HL-60/S4 treated with phorbol 12-myristate 13-acetate at 8.2 ng/mL for 4 days and 3 days (cell line): ENCODE measurements around the gene CDC40.
"Not testable (repeated sequence)": the region's sequence is repeated elsewhere in the genome, so short reads cannot be mapped to it uniquely, and the experiment has no call there.

Experiments
- in situ Hi-C: fragments of 300-500 bp; cut with MboI; formaldehyde crosslinking; loops from 2 replicates; pipeline ENCODE4 v1.15.0; 2022; ENCODE audit warnings: low sequenced_read_pairs

Gene CDC40

DNA sequence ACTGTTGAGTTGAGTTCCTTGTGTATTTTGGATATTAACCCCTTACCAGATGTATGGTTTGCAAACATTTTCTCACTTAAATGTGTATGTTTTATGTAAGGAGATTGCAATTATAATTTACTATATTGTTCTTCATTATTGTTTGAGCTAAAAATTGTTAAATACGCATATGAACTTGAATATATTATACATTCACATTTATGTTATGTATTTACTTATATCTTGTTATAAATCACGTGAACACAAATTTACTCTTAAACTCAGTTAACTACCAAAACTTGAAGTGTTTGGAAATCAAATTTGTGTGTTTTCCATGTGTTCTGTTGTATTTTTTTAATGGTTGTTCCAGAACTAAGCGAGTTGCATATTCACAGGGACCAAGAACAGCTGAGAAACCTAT lies 18.3 kb downstream of the CDC40 start:
- in situ Hi-C loops, result no loop called here

- in situ Hi-C loops, result no loop called here
Observed at GRCh38 chr6:110201151-110201884, 21.1 kb downstream of the CDC40 start.

- in situ Hi-C loops, result no loop called here
Observed at GRCh38 chr6:110207652-110208051, 27.4 kb downstream of the CDC40 start.

GRCh38 chr6:110211753-110212152 lies 31.5 kb downstream of the CDC40 start:
- in situ Hi-C loops, result no loop called here

GRCh38 chr6:110214338-110214737 lies 34.1 kb downstream of the CDC40 start:
- in situ Hi-C loops, result no loop called here

DNA sequence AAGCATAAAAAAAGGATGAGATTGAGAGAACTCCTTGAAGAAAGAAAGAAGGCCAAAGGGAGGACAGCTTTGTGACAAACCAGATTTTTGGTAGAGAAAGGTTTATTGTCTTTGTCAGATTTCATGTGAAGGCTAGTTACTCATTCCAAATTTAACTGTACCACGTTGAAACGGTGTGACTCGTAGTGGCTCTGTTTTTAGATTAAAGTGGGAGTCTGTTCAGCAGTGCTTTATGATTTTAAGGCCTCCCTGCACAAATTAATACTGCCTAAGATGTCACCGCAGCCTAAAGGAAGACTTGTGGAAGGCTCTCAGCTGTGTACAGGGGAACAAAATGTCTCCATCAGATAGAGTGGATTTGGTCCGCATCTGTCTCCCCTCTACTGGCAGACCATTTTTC lies 35.9 kb downstream of the CDC40 start:
- in situ Hi-C loops, result no loop called here

DNA sequence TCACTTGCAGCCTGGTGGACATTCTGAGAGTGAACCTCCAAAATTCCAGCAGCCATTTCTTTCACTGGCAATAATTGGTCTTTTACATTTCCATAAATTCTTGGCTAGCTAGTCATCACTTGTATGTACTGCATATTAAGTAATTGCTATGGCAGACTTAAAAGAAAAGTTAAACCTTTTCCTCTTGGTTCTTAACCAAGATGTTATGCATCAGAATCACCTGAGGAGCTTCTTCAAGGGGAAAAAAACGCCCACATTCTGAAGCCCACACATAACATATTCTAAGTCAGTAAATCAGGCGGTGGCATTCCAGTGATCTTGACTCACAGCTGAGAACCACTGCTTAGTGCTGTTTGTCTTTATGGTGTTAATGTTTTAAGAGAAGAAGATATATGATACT lies 37.0 kb downstream of the CDC40 start:
- in situ Hi-C loops, result no loop called here

DNA sequence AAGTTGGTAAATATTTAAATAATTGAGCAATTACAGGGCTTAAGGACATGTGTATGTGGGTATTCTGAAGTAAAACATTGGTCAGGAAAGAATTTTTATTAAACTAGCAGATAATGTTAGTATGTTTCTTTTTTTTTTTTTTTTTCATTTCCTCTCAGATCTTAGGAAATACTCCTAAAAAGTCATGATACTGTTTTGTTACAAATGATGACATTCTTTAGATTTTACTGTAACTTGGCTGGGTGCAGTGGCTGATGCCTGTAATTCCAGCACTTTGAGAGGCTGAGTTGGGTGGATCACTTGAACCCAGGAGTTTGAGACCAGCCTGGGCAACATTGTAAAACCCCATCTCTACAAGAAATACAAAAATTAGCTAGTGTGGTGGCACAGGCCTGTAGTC lies 41.5 kb downstream of the CDC40 start:
- in situ Hi-C loops, result no loop called here

DNA sequence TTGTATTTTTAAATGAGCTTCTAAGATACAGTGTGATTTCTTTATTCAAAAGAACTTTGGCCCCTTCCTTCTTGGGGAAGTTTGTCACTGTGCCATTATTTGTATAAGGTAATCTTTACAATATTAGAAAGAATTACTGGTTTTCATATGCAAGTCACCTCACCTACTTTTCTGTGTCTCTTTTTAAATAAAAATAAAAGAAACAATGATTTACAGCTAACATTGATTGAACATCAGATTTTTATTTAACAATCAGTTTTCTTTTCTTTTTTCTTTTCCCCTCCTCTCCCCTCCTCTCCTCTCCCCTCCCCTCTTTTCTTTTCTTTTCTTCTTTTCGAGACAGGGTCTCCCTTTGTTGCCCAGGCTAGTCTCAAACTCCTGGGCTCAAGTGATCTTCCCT lies 46.0 kb downstream of the CDC40 start:
- in situ Hi-C loops, result no loop called here

- in situ Hi-C loops, result no loop called here
Observed at GRCh38 chr6:110232450-110232849, 52.2 kb downstream of the CDC40 start.

GRCh38 chr6:110233770-110234374 lies 53.6 kb downstream of the CDC40 start:
- in situ Hi-C loops, result no loop called here

DNA sequence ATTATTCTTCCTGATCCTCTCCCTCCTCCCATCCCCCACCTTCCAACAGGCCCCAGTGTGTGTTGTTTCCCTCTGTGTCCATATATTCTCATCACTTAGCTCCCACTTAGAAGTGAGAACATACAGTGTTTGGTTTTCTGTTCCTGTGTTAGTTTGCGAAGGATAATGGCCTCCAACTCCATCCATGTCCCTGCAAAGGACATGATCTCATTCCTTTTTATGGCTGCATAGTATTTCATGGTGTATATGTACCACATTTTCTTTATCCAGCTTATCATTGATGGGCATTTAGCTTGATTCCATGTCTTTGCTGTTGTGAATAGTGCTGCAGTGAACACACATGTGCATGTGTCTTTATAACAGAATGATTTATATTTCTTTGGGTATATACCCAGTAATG lies 55.8 kb downstream of the CDC40 start:
- in situ Hi-C loops, result not testable (repeated sequence)

DNA sequence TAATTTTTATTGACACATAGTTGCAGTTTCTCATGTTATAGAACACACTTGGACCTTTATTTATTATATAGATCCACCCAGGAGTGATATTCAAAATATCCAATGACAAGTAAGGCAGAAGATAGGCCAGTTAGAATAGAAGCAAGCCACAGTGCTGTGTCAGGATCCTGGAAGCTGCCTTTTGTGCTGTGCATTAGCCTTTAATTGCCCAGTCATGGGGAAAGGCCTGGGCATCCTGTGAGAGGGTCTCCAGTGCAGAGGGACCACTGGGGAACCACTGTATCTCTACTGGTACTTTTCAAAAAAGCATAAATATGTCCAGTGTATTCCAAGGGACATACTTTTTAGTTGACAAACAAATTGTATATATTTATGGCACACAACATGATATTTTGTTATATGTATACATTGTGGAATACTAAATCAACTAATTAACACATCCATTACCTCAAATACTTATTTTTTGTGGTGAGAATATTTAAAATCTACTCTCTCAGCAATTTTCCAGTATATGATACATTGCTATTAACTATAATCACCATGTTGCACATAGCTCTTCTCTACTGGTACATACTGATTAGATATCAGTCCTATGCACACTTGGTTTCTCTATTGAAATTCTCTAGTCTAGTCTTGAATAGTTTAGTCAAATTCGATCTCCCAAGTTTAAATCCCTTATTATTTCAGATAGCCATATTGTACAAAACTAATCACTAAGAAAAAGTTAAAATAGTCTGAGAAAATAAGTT lies 59.5 kb downstream of the CDC40 start:
- in situ Hi-C loops, result no loop called here

- in situ Hi-C loops, result not testable (repeated sequence)
Observed at GRCh38 chr6:110244621-110245020, 64.4 kb downstream of the CDC40 start.

GRCh38 chr6:110246378-110246777 lies 66.2 kb downstream of the CDC40 start:
- in situ Hi-C loops, result no loop called here

DNA sequence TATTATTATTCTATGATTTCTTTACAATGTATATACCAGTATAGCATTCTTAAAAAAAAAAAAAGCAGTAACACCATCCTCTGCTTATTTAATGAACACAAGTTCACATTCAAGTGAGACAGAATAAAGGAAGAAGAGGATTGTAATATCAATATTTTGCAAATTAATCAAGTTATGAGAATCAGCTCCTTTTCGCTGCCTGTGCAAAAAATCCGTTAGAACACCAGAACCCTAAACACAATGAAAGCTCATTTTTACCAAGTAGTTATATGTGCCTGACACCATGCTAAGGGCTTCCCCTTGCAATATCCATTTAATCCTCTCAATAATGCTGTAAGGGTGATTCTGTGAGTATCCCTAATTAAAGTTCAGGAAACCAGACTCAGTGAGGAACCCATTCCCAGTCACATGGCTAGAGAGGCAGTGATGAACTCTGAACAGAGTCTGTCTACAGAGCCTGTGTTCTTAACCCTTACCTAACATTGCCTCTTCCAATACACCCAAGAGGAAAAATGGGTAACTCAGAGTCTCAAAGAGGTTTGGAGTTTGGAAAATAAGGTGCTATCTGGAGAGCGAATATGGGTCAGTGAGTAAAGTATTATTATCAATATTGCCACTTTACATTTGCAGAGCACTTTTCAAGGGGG lies 66.8 kb downstream of the CDC40 start:
- in situ Hi-C loops, result no loop called here

GRCh38 chr6:110250058-110250457 lies 69.8 kb downstream of the CDC40 start:
- in situ Hi-C loops, result no loop called here

GRCh38 chr6:110250838-110251237 lies 70.6 kb downstream of the CDC40 start:
- in situ Hi-C loops, result no loop called here

- in situ Hi-C loops, result no loop called here
Observed at GRCh38 chr6:110255211-110255750, 75.1 kb downstream of the CDC40 start.

GRCh38 chr6:110256366-110256765 lies 76.1 kb downstream of the CDC40 start:
- in situ Hi-C loops, result no loop called here

GRCh38 chr6:110265273-110265672 lies 85.0 kb downstream of the CDC40 start:
- in situ Hi-C loops, result no loop called here
